Pulmonary artery endothelial cell (primary cell): ENCODE measurements around the gene IP6K3. TPM values are rescaled to one million over a fixed set of nuclear protein-coding genes. Genes with fewer than 3 reads are reported as not detected.

Source experiments
- DNase-seq: peaks from one replicate; pipeline ENCODE4 v3.0.0-alpha.2; 2011; ENCODE audit warnings: low read depth, low spot score
- total RNA-seq: library from RNA; depleted of rRNA; stranded (reverse); fragments of >200 nt; gene quantifications from 2 replicates; pipeline ENCODE4 v1.2.3, GENCODE V29; 2014

IP6K3 gene
- total RNA-seq, 1 donor from 2014 or later: not detected

GRCh38 chr6:33725891-33726673 is 20.6 kb downstream of the IP6K3 start:
- DNase-seq: no peak

- no peak for DNase-seq
Observed at GRCh38 chr6:33725222-33725621, 21.5 kb downstream of the IP6K3 start.

GRCh38 chr6:33724102-33725023 is 22.3 kb downstream of the IP6K3 start:
- no peak for DNase-seq

- DNase-seq: no peak
Observed at GRCh38 chr6:33723371-33724085, 23.2 kb downstream of the IP6K3 start.

GRCh38 chr6:33722103-33722623 is 24.5 kb downstream of the IP6K3 start:
- no peak for DNase-seq

GRCh38 chr6:33721508-33721907 is 25.2 kb downstream of the IP6K3 start:
- no peak for DNase-seq

GRCh38 chr6:33720998-33721397 is 25.7 kb downstream of the IP6K3 start:
- DNase-seq: no peak

GRCh38 chr6:33719326-33719987 is 27.2 kb downstream of the IP6K3 start:
- no peak for DNase-seq

GRCh38 chr6:33718713-33719112 is 28.0 kb downstream of the IP6K3 start:
- DNase-seq: no peak

- no peak for DNase-seq
Observed at GRCh38 chr6:33717934-33718455, 28.7 kb downstream of the IP6K3 start.

GRCh38 chr6:33716890-33717632 is 29.6 kb downstream of the IP6K3 start:
- no peak for DNase-seq

GRCh38 chr6:33716379-33716778 is 30.3 kb downstream of the IP6K3 start:
- no peak for DNase-seq

- no peak for DNase-seq
Observed at GRCh38 chr6:33714385-33715040, 32.2 kb downstream of the IP6K3 start.

- no peak for DNase-seq
Observed at GRCh38 chr6:33713786-33714185, 32.9 kb downstream of the IP6K3 start.

- no peak for DNase-seq
Observed at GRCh38 chr6:33712914-33713313, 33.8 kb downstream of the IP6K3 start.

GRCh38 chr6:33711140-33712129 is 35.3 kb downstream of the IP6K3 start, which contains the start of gene UQCC2:
UQCC2 (minus strand) TSS chr6:33711700; CDS start chr6:33711686, 14 bp downstream.
- peak; percentile 81 for DNase-seq

- DNase-seq: no peak
Observed at GRCh38 chr6:33710296-33711121, 36.2 kb downstream of the IP6K3 start.
